Measurements from ENCODE around the gene EPHB6.

EPHB6 gene

GRCh38 chr7:142833174-142834048 is 21.5 kb upstream of the EPHB6 start:
- DNase-seq (ENCODE audit: low read depth), result no peak

GRCh38 chr7:142835487-142835886 is 19.4 kb upstream of the EPHB6 start:
- no peak for DNase-seq (ENCODE audit: low read depth)

- no peak for DNase-seq (ENCODE audit: low read depth)
Observed at GRCh38 chr7:142836426-142836825, 18.4 kb upstream of the EPHB6 start.

GRCh38 chr7:142838461-142839213 is 16.2 kb upstream of the EPHB6 start:
- no peak for DNase-seq (ENCODE audit: low read depth)

GRCh38 chr7:142842251-142842766 is 12.6 kb upstream of the EPHB6 start:
- DNase-seq (ENCODE audit: low read depth), result no peak

GRCh38 chr7:142847353-142847752 is 7.5 kb upstream of the EPHB6 start:
- no peak for DNase-seq (ENCODE audit: low read depth)

- no peak for DNase-seq (ENCODE audit: low read depth)
Observed at GRCh38 chr7:142851269-142851668, 3.6 kb upstream of the EPHB6 start.

GRCh38 chr7:142851919-142852318 is 3.0 kb upstream of the EPHB6 start:
- no peak for DNase-seq (ENCODE audit: low read depth)

GRCh38 chr7:142853739-142854371 is 1.0 kb upstream of the EPHB6 start:
- DNase-seq (ENCODE audit: low read depth), result peak; percentile 27

GRCh38 chr7:142855114-142855743 is 353 bp downstream of the EPHB6 start:
- no peak for DNase-seq (ENCODE audit: low read depth)

GRCh38 chr7:142855756-142856564 is 1.1 kb downstream of the EPHB6 start:
- no peak for DNase-seq (ENCODE audit: low read depth)

GRCh38 chr7:142856565-142857245 is 1.8 kb downstream of the EPHB6 start:
- DNase-seq (ENCODE audit: low read depth), result no peak

GRCh38 chr7:142857625-142858024 is 2.7 kb downstream of the EPHB6 start:
- DNase-seq (ENCODE audit: low read depth), result no peak

GRCh38 chr7:142859411-142859810 is 4.5 kb downstream of the EPHB6 start:
- no peak for DNase-seq (ENCODE audit: low read depth)

- peak; percentile 5 for DNase-seq (ENCODE audit: low read depth)
Observed at GRCh38 chr7:142859829-142860228, 5.0 kb downstream of the EPHB6 start.

- no peak for DNase-seq (ENCODE audit: low read depth)
Observed at GRCh38 chr7:142860968-142861367, 6.1 kb downstream of the EPHB6 start.

GRCh38 chr7:142862351-142862750 is 7.5 kb downstream of the EPHB6 start:
- no peak for DNase-seq (ENCODE audit: low read depth)

GRCh38 chr7:142862786-142863400 is 8.0 kb downstream of the EPHB6 start:
- no peak for DNase-seq (ENCODE audit: low read depth)

GRCh38 chr7:142863891-142864685 is 9.2 kb downstream of the EPHB6 start:
- DNase-seq (ENCODE audit: low read depth), result no peak
